KOPT-K1 (cell line): Measurements from ENCODE around the gene DPH1.
"Not testable (repeated sequence)": the region's sequence is repeated elsewhere in the genome, so short reads cannot be mapped to it uniquely, and the experiment has no call there.

Source experiments
- H3K27ac ChIP-seq: fragments of 200-600 bp; sonication (generic); 2 replicates; pipeline ENCODE4 v1.5.1; 2016; ENCODE audit warnings: antibody characterized with exemption, mild to moderate bottlenecking, low read depth, low read length; ENCODE audit not compliant: poor library complexity, severe bottlenecking
- H3K36me3 ChIP-seq: fragments of 200-600 bp; sonication (generic); 2 replicates; pipeline ENCODE4 v1.5.1; 2017; ENCODE audit warnings: antibody characterized with exemption, mild to moderate bottlenecking, low read length, moderate library complexity; ENCODE audit not compliant: insufficient read depth
- H3K9me3 ChIP-seq: fragments of 200-600 bp; sonication (generic); 2 replicates; pipeline ENCODE4 v1.5.1; 2017; ENCODE audit warnings: antibody characterized with exemption, low read length, mild to moderate bottlenecking; ENCODE audit not compliant: insufficient read depth, poor library complexity, severe bottlenecking

Gene DPH1

DNA sequence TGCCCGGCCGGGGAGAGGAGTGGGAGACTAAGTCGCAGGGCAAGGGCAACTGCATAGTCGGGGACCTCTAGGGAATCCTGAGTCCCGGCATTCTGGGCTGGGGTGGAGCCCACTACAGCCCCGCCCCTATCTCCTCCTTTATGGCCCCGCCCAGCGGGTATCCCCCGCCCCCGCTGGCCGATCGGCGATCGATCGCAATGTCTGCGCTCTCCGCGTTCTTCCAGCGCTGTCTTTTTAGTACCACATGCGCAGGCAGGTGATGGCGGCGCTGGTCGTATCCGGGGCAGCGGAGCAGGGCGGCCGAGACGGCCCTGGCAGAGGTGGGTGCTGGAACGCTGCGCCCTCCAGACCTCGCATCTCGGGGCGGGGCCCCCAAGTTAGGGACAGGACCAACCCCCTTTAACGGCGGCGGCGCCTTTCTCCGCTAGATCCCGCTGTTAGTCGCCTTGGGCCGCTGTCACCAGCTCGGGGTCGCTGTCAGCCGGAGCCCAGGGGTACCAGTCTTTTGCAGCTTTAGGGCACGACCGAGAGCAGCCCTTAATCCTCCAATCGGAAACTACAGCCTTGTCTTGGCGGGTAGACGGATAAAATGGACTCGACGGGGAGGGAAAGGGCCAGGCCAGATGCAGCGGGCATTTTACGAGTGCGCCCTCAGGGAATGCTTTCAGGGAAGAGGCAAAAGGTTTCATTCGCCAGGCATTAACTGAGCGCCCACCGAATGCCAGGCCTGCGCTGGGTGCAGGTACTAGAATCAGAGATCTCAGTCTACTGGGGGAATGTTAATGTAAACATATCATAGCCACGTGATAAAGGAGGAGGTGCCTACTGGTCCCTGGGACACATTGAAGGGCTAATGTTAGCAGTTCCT, at the start of gene DPH1:
DPH1 (plus strand) TSS at position 243 of the 868 bp plus-strand sequence; CDS start at position 260, 17 bp downstream.
- H3K36me3 ChIP-seq = no peaks in the 10 kb centered on the region
- no peaks in the 10 kb centered on the region for H3K9me3 ChIP-seq
- peak within 1 kb of the TSS; percentile 51 for H3K27ac ChIP-seq

- Histone ChIP-seq H3K9me3 (no peaks in the 10 kb centered on the region), H3K36me3 (no peaks in the 10 kb centered on the region), H3K27ac (no peak overlapping the region)
Observed at GRCh38 chr17:1980665-1981250, 49.2 kb upstream of the DPH1 start.

GRCh38 chr17:1982793-1983366, 47.1 kb upstream of the DPH1 start:
- not testable (repeated sequence) for H3K27ac ChIP-seq, H3K9me3 ChIP-seq, H3K36me3 ChIP-seq

DNA sequence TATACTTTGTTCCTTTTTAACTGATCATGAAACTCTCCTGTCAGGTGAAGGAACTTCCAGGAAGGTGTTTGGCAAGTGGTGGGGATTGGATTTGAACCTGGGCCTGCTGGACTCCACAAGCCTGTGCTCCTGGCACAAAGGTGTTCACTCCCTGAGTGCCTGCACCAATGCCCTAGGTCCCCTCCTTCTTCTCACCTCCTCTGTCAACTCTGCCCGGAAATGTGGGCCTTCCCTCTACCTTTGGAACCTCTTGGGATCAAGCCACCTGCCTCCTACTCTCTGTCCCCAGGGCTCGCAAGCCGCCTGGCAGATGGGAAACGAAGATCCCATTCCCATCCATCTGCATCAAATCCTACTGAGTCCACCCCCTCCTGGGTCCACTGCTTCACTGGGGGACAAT, 44.9 kb upstream of the DPH1 start:
- H3K27ac ChIP-seq = no peak overlapping the region
- H3K36me3 ChIP-seq = no peaks in the 10 kb centered on the region
- H3K9me3 ChIP-seq = no peaks in the 10 kb centered on the region

DNA sequence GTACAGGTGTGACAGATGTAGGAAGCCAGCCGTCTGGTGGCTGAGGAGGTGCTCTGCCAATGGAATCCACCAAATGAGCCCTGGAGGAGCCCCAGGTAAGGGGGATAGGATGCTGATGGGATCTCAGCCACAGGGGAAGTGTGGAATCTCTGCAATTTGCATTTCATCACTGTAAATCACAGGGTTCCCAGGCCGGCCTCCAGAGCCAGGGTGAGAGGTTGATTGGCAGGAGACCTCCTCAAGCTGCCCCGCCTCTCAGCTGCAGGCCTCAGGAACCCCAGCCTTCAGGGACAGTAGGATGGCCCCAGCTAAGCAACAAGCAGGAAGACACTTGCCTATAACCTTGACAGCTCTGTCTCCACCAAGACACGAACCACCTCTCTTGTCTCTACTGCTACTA, 44.3 kb upstream of the DPH1 start:
- Histone ChIP-seq H3K9me3 (no peaks in the 10 kb centered on the region), H3K36me3 (no peaks in the 10 kb centered on the region), H3K27ac (no peak overlapping the region)

DNA sequence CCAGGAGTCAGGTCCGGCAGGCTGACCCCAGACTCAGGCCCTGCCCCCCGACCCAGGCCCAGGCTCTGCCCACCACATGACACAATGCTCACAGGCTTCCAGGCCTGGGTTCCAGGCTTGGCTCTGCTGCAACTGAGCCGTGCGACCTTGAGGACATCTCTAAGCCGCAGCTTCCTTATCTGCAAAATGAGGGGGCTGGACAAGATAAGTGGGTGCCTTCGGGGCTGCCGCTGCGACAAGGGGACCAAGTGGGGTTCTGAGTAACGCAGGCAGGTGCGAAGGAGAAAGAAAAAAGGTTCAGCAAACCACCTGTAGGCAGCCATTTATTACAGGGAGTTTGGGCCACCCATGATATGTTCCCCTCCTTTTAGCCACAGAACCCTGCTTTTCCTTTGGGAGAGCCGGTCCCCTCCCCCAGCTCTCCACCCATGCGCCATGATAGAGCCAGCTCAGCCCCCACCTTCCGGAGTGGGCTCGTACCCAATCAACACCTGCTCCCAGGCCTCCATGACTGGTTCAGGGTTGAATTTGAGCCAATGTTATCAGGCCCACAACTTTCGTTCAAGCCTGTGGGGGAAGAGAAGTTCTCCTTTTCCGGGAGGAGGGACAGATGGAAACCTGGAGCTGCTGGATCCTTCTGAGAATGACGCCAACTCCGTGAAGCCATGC, 43.0 kb upstream of the DPH1 start:
- no peaks in the 10 kb centered on the region for H3K9me3 ChIP-seq
- H3K27ac ChIP-seq = no peak overlapping the region

DNA sequence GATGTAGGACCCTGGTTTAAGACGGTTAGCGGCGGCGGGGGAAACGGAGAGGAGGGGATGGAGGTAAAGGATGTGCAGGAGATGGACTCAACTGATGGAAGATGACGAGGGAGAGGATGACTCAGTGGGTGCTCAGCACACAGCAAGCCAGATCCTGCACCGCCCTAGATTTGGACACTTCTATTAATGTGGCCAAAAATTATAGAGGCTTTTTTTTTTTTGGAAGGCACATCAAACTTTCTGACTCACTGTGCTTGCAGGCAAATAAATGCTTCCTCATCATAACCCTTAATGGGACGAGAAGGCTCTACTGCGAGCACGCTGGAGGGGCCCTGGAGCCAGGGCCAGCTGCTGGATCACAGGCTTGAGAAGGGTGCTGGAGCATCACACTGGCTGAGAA, 40.8 kb upstream of the DPH1 start:
- Histone ChIP-seq H3K27ac (no peak overlapping the region), H3K9me3 (no peaks in the 10 kb centered on the region), H3K36me3 (no peaks in the 10 kb centered on the region)

More for the DNA sequence above, 43.0 kb upstream of the DPH1 start:
- no peaks in the 10 kb centered on the region for H3K36me3 ChIP-seq

DNA sequence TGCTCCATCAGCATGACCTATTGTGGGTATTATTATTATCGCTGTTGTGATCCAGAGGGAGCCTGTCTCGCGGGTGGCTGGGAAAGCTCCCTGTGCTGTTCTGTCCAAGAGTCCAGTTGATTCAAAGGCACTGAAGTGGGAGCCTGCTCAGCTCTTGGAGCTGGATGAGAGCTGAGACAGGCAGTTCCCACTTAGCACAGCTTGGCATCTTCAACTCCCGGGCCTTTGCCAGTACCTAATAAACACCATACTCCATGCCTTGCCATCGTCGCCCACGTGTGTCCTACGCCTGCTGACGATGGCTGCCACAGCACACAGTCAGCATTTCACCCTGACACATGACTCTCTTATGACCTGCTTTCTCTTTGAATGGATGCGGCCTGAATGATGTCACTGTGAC, 37.4 kb upstream of the DPH1 start:
- no peaks in the 10 kb centered on the region for H3K9me3 ChIP-seq
- H3K27ac ChIP-seq = no peak overlapping the region
- no peaks in the 10 kb centered on the region for H3K36me3 ChIP-seq

DNA sequence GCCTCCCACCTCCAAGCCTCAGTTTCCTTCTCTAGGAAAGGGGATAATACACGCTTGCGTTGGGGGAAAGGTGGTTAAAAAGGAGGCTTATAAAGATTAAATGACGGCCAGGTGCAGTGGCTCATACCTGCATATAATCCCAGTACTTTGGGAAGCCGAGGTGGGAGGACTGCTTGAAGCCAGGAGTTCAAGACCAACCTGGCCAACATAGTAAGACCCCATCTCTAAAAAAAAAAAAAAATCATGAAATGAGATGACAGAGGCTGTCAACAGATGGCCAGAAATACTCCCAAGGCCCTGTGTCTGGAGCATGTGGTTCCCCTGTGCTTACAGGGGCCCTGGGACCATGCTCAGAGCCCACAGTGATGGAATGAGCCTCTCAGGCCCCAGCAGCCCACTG, 35.2 kb upstream of the DPH1 start:
- no peaks in the 10 kb centered on the region for H3K9me3 ChIP-seq
- no peaks in the 10 kb centered on the region for H3K36me3 ChIP-seq
- H3K27ac ChIP-seq = no peak overlapping the region

GRCh38 chr17:1995321-1995892, 34.5 kb upstream of the DPH1 start:
- no peaks in the 10 kb centered on the region for H3K36me3 ChIP-seq
- no peak overlapping the region for H3K27ac ChIP-seq
- no peaks in the 10 kb centered on the region for H3K9me3 ChIP-seq

- H3K9me3 ChIP-seq = no peaks in the 10 kb centered on the region
- no peak overlapping the region for H3K27ac ChIP-seq
- no peaks in the 10 kb centered on the region for H3K36me3 ChIP-seq
Observed at GRCh38 chr17:1995907-1996799, 33.8 kb upstream of the DPH1 start.

DNA sequence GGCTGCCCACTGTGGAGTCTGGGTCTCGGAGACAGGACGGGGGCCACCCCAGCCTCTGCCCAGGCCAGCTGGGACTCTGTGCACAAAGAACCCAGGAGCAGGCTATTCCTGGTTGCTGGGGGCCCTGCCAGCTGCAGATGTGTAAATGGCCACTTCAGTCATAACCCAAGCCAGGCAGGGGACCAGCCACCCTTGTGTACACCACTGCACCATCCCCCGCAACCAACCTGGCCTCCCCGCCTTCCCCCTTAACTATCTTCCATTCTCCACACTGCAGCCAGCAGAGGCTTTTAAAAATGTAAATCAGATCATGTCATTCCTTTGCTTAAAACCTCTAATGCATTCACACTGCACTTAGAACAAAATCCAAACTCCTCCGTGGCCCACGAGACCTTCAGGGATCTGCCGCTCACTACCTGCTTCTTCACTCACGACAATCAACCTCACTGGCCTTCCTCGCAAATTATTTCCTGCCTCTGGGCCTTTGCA, 33.1 kb upstream of the DPH1 start:
- no peak overlapping the region for H3K27ac ChIP-seq
- no peaks in the 10 kb centered on the region for H3K36me3 ChIP-seq
- H3K9me3 ChIP-seq = no peaks in the 10 kb centered on the region

- Histone ChIP-seq H3K36me3 (no peaks in the 10 kb centered on the region), H3K9me3 (no peaks in the 10 kb centered on the region), H3K27ac (no peak overlapping the region)
Observed at GRCh38 chr17:1997289-1997926, 32.5 kb upstream of the DPH1 start.
